ENCODE results near the gene SNX1.

- TF ChIP-seq POLR2A (IDR thresholded peaks at IDR 0.05) (peak; percentile 67), CTCF (IDR thresholded peaks at IDR 0.05) (no peak)
These were observed 2.0 kb upstream of the SNX1 start, which contains the start of gene CIAO2A for GRCh38 chr15:64093627-64094417.
